Right atrium auricular region (tissue), 2 donors: Measurements from ENCODE around the gene RASAL3. TPM values are rescaled to one million over a fixed set of nuclear protein-coding genes. Genes with fewer than 3 reads are reported as not detected.

ENCODE experiments used
- DNase-seq: peaks from one replicate; pipeline ENCODE4 v3.0.0-alpha.2; 2019; ENCODE audit warnings: low spot score
- H3K27ac ChIP-seq, 2 donors: fragments of 200-600 bp; sonication (generic); 1 replicate in 1 of 2; 2 replicates in 1 of 2; pipeline ENCODE4 v1.5.1; 2016 to 2019
- H3K27me3 ChIP-seq, 2 donors: fragments of 200-600 bp; sonication (generic); one replicate each; pipeline versions ENCODE4 v1.5.1 to v1.6.0; 2017 to 2019
- H3K36me3 ChIP-seq: fragments of 200-600 bp; sonication (generic); one replicate; pipeline ENCODE4 v1.5.1; 2016
- H3K4me1 ChIP-seq, 2 donors: fragments of 200-600 bp; sonication (generic); one replicate each; pipeline versions ENCODE4 v1.5.1 to v1.6.0; 2017 to 2019
- H3K4me3 ChIP-seq, 2 donors: fragments of 200-600 bp; sonication (generic); 1 replicate in 1 of 2; 2 replicates in 1 of 2; pipeline ENCODE4 v1.5.1; 2017 to 2019; ENCODE audit warnings: mild to moderate bottlenecking in 1 of 2, moderate library complexity in 1 of 2
- H3K9me3 ChIP-seq, 2 donors: fragments of 200-600 bp; sonication (generic); one replicate each; pipeline ENCODE4 v1.5.1; 2019
- total RNA-seq, 2 donors: library from RNA; depleted of rRNA; stranded (reverse); fragments of >200 nt; gene quantifications; one replicate each; pipeline ENCODE4 v1.1.0, GENCODE V29; 2016
- TF ChIP-seq, protein P1 (sequence below), 2 donors: fragments of 200-600 bp; sonication (generic); IDR thresholded peaks; one replicate each; pipeline ENCODE4 v1.5.1; 2019; ENCODE audit warnings: antibody characterized with exemption in 2 of 2

Gene RASAL3
- total RNA-seq, 2 donors from 2014 or later, result 0.48 to 1.7 TPM

GRCh38 chr19:15439821-15440641 lies 24.3 kb downstream of the RASAL3 start:
- H3K27ac ChIP-seq, result no peak overlapping the region
- TF ChIP-seq, protein P1, sequence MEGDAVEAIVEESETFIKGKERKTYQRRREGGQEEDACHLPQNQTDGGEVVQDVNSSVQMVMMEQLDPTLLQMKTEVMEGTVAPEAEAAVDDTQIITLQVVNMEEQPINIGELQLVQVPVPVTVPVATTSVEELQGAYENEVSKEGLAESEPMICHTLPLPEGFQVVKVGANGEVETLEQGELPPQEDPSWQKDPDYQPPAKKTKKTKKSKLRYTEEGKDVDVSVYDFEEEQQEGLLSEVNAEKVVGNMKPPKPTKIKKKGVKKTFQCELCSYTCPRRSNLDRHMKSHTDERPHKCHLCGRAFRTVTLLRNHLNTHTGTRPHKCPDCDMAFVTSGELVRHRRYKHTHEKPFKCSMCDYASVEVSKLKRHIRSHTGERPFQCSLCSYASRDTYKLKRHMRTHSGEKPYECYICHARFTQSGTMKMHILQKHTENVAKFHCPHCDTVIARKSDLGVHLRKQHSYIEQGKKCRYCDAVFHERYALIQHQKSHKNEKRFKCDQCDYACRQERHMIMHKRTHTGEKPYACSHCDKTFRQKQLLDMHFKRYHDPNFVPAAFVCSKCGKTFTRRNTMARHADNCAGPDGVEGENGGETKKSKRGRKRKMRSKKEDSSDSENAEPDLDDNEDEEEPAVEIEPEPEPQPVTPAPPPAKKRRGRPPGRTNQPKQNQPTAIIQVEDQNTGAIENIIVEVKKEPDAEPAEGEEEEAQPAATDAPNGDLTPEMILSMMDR (IDR thresholded peaks at IDR 0.05), result no peak
- peaks cover 0 to 16% of the 10 kb centered on the region in 2 donors for H3K4me1 ChIP-seq
- H3K36me3 ChIP-seq, result peaks cover 4% of the 10 kb centered on the region
- H3K9me3 ChIP-seq, result no peaks in the 10 kb centered on the region
- DNase-seq, result no peak
- no peak overlapping the region for H3K4me3 ChIP-seq
- no peaks in the 10 kb centered on the region for H3K27me3 ChIP-seq

GRCh38 chr19:15439078-15439799 lies 25.1 kb downstream of the RASAL3 start:
- H3K27me3 ChIP-seq, result no peaks in the 10 kb centered on the region
- H3K4me1 ChIP-seq, result peaks cover 0 to 8% of the 10 kb centered on the region in 2 donors
- DNase-seq, result no peak
- TF ChIP-seq, protein P1 (IDR thresholded peaks at IDR 0.05), result no peak
- H3K27ac ChIP-seq, result no peak overlapping the region
- H3K9me3 ChIP-seq, result no peaks in the 10 kb centered on the region
- no peak overlapping the region for H3K4me3 ChIP-seq
- H3K36me3 ChIP-seq, result peaks cover 4% of the 10 kb centered on the region

GRCh38 chr19:15438577-15438976 lies 25.8 kb downstream of the RASAL3 start:
- H3K27me3 ChIP-seq, result no peaks in the 10 kb centered on the region
- H3K4me3 ChIP-seq, result no peak overlapping the region
- H3K36me3 ChIP-seq, result peaks cover 4% of the 10 kb centered on the region
- no peaks in the 10 kb centered on the region for H3K9me3 ChIP-seq
- peaks cover 0 to 3% of the 10 kb centered on the region in 2 donors for H3K4me1 ChIP-seq
- no peak overlapping the region for H3K27ac ChIP-seq
- no peak for DNase-seq
- TF ChIP-seq, protein P1 (IDR thresholded peaks at IDR 0.05), result no peak

DNA sequence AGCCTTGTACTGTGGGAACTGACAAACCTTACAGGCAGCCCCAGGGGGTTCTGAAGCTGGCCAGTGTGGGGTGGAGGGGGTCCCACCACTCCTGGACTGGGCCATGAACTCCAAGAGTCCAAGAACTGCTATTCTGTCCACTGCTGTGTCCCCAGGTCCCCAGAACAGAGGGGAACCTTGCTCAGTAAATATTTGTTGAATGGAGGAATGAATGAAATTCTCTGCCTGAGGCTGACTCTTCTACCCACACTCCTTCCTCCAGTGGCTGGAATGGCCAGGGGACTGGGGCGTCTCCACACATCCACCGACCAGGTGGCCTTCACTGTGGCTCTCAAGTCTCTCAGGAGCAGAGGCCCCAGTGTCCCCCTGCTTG lies 26.2 kb downstream of the RASAL3 start:
- H3K9me3 ChIP-seq, result no peaks in the 10 kb centered on the region
- H3K27ac ChIP-seq, result no peak overlapping the region
- no peak for DNase-seq
- TF ChIP-seq, protein P1 (IDR thresholded peaks at IDR 0.05), result no peak
- peaks cover 0 to 7% of the 10 kb centered on the region in 2 donors for H3K4me1 ChIP-seq
- H3K4me3 ChIP-seq, result no peak overlapping the region
- peaks cover 4% of the 10 kb centered on the region for H3K36me3 ChIP-seq
- H3K27me3 ChIP-seq, result no peaks in the 10 kb centered on the region

DNA sequence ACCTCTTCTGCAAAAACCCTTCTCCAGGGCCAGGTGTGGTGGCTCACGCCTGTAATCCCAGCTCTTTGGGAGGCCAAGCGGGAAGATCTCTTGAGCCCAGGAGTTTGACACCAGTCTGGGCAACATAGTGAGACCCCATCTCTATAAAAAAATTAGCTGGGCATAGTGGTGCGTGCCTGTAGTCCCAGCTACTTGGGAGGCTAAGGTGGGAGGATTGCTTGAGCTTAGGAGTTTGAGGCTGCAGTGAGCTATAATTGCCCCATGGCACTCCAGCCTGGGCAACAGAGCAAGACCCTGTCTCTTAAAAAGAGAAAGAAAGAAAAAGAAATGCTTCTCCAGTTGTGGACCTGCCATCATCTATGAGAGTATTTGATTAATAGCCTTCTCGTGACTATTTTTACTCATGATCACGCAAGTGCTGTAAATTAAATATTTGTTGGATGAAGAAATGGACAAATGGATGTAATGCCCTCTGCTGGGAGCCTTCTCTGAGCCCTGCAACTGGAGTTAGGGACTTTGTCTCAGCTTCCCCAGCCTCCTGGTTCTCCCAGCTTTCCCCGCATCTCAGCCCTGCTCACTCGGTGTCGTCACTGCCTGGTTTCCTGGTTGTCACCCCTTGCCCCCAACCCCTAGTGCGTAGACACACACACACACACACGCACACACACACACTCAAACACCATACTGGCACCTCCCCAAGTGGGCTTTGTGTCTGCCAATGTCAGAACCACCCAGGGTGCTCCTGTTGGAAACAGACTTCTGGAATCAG lies 26.8 kb downstream of the RASAL3 start:
- TF ChIP-seq, protein P1 (IDR thresholded peaks at IDR 0.05), result no peak
- no peak overlapping the region for H3K27ac ChIP-seq

More for the DNA sequence above, 26.8 kb downstream of the RASAL3 start:
- Histone ChIP-seq H3K4me3 (no peak overlapping the region), H3K9me3 (no peaks in the 10 kb centered on the region), H3K4me1 (peaks cover 0 to 7% of the 10 kb centered on the region in 2 donors), H3K27me3 (no peaks in the 10 kb centered on the region), H3K36me3 (peaks cover 4% of the 10 kb centered on the region)
- no peak for DNase-seq
